NCI-H2196 treated with DMSO at 0.1 percent for 48 hours (cell line): ENCODE measurements around the gene ASIC5.
"Not testable (repeated sequence)": the region's sequence is repeated elsewhere in the genome, so short reads cannot be mapped to it uniquely, and the experiment has no call there.

ENCODE experiments used
- DNase-seq: peaks from one replicate; lab custom pipeline; 2025; ENCODE audit not compliant: unreplicated experiment; lab: John Stamatoyannopoulos, UW

The ASIC5 gene

DNA sequence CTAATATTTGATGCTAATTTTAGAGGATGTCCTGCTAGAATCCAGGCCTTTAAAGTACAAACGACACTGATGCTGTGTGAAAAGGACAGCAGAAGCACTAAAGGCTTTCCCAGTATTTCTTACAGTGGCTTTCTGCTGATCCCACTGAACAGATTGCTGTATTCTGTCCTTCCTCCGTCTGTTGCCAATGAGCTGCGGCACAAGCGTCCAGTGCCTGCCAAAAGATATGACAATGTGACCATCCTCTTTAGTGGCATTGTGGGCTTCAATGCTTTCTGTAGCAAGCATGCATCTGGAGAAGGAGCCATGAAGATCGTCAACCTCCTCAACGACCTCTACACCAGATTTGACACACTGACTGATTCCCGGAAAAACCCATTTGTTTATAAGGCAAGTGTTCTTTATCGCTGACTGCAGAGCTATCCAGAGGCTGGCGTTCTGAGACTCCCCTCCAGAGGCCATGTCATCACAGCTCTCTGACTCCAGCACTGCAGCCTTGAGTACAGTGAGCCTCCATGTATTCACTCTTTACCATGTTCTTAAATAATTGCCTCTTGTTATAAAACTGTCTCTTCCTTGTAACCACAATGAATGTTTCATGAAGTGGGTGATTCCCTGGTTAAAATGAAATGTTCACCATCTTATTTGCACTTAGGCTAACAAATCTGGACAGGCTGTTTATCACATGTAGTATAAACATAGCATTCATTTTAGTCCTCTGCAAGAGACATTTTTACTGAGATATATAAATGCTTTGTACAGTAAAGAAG, 63.7 kb downstream of the ASIC5 start:
- DNase-seq: no peak

DNA sequence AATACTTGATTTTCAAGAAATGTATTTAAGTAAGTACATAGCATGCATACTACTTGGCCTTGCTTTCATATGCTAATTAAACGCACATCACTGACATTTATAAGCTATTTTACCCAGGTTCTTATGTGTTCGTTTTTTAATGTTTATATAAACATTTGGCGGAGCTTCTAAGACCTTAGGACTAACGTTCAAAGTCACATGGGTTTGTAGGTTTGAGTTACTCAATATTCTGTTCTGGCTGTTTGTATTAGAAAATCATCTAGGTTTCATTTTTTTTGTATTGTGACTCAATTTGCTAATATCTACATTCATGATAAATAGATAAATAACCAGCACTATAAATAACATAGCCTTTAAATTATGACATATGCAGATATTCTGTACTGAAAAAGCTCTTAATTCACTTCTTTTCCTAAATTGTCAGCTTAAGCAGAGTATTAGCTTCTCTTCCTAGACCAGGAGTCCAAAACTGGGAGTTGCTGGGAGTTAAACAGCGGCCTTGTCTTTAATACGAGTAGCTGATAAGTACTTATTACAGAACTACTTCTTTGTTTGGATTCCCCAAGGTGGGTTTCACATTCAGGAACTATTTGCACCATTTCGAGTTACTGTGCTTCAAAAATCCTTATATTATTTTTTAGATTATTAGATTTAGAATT, 65.3 kb downstream of the ASIC5 start:
- DNase-seq: no peak

DNA sequence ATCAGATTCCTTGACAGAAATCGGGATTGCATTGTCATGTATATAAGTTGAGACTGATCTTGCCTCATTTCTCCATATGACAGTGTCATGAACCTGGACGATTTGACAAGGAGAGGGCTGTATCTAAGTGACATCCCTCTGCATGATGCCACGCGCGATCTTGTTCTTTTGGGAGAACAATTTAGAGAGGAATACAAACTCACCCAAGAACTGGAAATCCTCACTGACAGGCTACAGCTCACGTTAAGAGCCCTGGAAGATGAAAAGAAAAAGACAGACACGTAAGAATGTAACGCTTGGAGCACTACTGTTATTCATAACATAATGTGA, 66.3 kb downstream of the ASIC5 start:
- DNase-seq: no peak

DNA sequence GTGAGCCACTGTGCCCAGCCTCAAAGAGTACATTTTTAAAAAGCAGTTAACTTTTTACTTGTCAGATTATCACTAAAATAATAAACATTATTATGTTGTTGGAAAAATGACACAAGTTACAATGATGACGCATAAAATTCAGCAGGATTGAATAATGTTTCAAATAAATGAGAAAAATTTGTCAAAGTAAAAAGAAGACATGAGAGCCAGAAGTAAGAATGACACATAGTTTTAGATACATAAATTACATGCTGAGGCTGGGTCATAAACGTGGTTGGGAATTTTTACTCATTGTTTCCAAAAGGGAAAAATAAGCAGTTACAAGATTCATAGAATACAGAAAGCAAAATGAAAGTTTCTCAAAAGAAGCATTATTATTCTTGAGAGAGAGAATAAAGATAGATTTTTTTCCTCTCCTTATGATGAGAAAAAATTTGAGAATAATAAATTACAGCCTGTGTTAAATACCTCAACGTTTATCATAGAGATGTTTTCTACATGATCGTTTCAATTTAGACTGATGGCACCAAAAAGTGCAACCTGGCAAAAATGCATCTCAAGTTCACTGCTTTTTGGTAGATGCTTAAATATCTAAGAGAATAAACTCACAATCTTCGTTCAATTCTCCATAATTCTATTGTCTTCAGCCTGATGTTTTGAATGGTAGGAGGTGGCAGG, 66.8 kb downstream of the ASIC5 start:
- DNase-seq: no peak

DNA sequence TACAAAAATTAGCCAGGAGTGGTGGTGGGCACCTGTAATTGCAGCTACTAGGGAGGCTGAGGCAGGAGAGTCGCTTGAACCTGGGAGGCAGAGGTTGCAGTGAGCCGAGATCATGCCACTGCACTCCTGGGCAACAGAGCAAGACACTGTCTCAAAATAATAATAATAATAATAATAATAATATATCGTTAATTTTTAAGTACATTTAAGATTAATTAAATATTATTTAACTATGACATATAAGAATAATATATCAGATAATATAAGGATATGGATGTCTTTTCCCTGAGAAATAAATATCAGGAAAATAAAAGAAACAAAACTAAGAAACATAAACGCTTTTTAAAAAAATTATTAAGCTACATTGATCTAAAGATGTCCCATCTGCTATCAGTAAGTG, 68.5 kb downstream of the ASIC5 start:
- not testable (repeated sequence) for DNase-seq

DNA sequence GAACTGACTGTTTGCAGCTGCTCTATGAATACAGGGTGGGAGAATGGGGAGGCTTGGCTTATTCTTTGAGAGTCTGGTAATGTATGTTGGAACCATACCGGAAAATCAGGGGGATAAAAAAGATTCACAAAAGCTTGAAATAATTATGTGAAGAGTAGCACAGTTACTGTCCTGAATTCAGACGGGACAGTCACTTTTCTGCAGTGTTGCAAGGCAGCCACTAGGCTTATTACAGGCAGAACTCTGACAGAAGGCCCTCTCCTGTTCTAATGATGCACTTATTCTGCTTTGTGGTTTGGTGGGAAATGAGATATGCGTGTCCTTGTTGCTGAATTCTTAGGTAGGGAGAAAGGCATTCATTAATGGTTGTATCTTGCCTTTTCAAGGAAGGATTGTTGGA, 70.1 kb downstream of the ASIC5 start:
- no peak for DNase-seq

DNA sequence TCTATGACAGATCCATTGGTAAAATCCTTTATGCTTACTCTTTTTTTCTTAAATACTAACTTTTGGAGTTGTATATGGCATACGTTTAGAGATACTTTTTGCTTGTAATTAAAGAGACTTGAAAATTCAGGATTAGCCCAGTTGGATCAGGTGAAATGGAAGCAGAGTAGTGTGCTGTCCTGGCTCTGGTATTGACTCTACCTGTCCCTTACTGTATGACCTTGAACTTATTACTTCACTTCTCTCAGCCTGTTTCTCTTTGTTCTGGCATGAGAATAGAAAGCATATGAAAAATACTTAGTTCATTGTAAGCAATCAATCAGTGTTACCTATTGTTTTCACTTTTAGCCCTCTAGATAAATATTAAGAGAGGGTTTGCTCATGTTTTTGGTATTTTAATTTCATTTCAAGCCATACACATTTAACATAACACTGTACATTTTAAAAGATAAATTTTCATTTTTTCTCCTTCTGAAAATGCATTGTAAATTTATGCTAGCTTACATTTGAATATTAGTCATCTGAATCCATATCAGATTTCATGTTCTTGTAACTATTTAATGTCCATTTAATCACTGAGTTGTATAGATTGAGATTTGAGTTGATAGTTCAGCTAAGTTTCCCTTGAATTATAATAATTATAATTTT, 71.4 kb downstream of the ASIC5 start:
- no peak for DNase-seq

DNA sequence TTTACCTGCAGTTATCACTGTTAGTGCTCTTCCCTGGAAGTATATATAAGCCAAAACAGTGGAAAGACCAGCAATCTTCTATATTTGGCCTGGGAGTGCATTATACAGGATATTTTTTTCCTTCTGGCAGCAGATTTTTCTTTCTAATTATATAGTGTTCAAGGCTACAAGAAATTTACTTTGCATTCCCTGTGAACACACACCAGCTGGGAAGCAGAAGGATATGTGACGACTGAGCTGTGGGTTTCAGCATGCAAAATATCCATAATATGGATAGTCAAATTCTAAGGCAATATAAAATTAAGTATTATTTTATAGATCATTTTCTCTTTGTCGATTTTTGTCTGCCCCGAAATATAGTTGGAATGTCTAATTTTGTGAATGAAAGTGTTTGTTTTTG, 76.1 kb downstream of the ASIC5 start:
- DNase-seq: no peak

DNA sequence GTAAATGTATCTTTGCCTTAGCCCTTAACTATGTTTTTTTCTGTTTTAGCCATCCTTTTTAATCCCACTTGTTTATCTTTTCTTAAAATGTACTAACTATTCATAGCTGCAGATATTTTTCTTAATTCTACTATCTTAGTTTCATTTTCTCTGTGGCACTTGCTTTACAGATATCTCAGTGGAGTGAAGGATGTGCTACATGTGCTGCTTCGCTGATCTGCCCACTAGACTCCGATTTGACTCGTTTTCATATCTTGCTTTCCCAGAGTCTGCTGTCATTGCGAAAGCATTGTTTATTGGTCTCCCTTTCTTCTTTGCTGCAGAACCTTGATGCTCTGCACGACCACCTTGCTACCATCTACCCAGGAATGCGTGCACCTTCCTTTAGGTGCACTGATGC, 76.7 kb downstream of the ASIC5 start:
- DNase-seq: no peak

DNA sequence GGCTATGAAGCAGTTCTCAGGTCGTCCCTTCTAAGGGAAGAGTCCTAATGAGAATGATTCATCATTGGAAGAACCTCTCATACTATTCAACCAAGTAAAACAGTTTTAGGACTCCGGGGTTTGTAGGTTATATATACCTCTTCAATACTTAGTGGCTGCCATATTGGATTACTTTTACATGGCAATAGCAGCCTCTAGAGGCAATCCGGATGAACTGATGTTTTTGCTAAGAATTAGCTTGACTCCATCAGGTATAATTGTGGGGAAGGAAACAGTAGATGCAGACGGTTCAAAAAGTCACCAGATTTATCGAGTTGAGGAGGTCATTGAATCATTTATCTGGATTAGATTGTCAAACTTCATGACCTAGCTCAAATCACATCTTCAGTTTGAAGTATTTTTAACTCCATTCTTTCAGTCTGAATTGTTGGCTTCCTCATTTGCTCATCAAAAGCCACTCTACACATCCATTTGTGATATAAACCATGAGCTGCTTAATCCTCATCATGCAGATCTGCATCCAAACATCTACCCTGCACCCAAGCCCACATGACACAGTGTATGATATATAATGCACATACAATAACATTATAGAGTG, 78.9 kb downstream of the ASIC5 start:
- DNase-seq: no peak

DNA sequence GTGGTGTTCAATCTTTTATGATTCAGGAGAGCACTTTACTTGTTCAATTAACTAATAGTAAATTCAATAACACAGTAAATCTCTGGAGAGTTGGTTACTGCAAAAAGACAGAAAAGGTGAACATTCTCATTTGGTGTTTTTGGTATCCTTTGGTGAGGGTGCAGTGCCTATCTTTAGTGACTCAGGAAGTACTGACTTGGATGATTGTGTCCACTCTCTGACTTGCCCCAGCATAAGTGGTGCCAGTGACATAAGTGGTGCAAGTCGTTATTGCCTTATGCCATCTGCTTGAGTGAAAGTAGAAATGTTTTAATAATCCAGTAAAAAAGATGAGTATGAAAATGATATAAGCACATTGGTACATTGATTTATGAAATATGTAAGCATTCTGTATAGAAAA, 80.2 kb downstream of the ASIC5 start:
- no peak for DNase-seq

DNA sequence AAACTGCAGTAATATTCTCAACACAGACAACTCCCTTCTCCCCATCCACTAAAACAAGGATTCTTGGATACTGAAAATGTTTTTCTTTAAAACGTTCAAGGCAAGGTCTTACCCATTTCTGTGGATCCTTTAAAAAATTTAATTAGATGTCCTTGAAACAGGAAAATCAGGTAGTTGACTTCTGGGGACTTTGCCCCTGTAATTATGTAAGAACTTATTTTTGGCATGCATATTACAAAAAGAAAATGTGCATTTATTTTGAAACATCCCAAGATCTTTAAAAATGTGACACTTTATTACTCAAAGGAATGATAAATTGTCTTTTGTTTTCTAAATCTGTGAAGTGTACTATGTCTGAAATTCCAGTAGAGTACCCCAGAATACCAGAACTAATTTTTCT, 81.4 kb downstream of the ASIC5 start:
- no peak for DNase-seq

DNA sequence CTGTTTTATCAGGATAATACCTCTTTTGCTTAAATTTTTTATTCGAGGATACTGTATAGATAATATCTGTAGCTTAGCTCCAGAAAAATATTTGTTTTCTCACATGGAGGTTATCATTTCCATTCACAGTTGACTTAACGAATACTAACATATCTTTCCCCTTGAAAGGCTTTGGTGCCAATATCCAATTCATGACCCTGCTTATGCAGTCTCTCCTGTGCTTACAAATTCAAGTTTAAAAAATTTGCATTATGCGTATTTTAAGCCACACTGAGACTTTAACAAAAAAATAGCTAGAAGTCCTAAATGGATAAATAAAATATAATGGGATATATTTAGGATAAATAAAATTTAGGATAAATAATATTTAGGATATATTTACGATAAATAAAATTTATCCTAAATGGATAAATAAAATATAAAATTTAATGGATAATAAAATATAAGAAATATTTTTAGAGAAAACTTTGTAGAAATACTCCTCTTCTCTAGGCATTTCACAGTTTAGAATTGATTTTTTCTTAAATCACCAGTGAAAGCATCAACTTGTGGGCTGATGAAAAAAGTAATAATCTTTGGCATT, 84.7 kb downstream of the ASIC5 start:
- no peak for DNase-seq

DNA sequence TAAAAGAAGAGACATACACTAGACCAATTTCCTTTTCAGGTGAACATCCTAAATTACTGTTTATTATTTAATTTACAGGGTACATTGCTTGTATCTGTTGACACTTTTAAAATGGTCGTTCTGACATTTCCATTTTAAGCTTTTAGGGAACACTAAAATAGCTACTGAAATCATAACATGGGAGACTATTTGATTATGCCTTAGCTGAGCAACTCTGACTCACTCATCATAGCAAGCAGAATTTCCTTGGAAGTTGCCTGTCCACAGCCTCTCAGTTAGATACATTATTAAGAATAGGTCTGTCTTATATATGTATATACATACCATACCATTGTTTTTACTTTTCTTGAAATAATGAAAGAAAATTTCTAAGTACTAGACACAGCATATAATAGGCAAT, 85.3 kb downstream of the ASIC5 start:
- DNase-seq: no peak
